ENCODE data around the gene FGR.

Gene FGR

GRCh38 chr1:27566462-27567145 lies 68.4 kb downstream of the FGR start:
- no peak for DNase-seq

DNA sequence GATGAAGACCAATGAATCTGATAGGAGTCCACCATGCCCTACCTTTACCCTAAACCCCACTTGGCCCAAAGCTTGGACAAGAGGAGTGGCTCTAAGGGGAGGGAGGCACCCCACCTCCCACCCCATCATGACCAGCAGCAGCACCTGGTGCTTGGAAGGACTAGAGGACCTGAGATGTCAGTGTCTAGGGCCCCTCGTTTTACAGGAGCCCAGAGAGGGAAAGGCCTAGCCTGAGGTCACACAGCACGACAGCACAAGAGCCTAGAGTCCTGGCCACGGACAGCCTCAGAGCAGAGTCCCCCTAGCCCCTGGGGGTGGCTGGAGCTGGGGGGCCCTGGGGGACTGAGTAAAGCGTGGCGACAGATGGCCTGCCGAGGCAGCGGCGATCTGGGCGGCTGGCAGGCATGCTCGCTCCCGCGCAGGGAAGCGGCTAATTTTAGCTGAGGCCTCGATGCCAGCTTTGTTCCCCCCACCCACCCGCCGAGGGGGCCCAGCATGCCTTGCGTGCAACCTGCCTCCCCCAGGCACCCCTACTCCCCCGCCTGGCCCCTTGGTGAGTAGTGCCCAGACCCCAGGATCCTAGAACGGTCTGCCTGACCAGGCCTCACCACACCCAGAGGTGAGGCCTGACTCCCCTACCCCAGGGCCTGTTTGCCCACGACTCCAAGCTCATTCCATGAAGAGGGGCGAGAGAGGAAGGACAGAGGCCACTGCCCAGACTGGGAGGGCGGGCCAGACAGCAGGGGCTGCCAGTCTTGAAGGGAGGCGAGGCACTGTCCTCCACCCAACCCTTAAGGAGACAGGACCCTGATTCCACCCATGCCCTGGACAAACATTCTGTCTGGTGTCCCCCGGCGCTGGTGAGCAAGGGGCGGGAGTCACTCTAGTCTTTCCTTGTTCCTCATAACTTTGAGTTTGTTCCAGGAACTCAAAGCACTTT lies 70.0 kb downstream of the FGR start:
- no peak for DNase-seq

DNA sequence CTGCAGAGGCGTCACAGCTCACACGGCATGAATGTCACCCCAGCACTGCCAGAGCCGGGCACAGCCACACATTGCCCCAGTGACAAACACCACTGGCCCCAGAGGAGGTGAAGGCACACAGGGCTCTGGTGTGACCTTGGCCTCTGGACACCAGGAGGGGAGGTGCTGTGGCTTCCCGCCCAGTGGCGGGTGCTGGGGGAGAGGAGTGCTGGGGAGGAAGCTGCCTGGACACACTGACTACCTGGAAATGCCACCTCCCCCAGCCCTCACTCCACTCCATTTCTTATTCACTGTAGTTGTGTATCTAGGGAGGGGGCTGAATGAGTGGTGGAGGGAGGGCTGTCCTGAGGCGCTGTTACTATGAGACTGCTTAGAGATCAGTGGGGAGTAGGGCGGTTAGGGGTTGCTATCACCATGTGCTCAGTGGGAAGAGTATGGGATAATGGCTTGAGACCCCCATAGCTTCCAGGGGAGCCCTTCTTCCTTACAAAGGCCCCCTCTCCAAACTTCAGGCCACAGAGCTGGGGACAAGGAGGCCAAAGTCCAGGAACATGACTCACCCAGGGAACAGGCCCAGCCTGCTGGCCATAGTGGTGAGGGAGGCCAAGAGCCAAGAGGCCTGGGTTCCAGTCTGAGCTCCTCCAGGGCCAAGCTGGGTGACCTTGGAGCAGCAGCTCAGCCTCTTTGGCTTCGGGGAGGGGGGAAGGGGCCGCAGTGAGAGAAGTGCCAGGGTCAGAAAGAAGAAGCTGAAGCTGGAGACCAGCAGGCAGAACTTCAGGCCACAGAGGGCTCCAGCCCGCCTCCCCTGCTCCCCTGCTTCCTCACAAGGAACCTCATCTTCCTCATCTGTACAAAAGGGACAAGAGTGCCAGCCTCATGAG lies 71.2 kb downstream of the FGR start:
- DNase-seq: no peak

DNA sequence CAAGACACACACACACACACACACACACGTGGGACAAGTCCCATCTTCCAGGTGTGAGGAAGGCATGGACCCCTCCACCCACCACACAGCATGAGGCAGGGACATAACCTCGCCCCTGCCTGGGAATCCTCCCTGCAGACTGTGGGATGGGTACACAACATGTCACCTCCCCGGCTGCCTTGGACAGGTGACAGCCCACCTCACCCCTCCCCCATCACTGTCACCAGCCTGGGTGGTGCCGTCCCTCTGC lies 71.7 kb downstream of the FGR start:
- DNase-seq: no peak

DNA sequence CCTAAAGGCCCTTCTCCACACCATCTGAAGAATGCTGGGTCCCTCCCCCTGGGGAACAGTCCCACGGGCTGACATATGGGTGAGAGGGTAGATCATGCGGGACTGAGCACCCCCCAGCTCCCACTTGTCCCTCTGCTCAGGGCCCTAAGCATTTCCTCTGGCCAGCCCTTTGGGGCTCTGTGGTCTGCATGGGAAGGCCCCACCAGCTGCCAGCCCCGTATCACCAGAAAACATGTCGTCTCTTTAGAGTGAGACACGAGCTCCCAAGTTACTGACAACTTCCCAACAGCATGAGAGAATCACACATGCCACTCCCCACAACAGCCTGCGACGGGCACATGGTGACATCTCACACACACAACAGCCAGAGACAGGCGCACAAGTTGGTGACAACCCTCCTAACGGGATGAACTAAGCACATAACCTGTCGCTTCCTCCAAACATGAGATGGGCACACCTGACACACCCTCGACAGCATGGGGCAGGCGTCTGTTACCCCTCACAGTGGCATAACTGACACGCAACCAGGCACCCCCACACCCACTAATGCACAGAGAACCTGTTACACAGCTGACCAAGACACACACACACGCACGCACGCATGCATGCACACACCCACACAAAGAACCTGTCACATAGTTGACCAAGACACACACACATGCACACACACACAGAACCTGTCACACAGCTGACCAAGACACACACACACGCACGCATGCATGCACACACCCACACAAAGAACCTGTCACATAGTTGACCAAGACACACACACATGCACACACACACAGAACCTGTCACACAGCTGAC lies 72.2 kb downstream of the FGR start:
- no peak for DNase-seq

All from SHP77 (cell line).